GM12878 (cell line): Measurements from ENCODE around the gene CAMK2G. TPM values are rescaled to one million over a fixed set of nuclear protein-coding genes. Genes with fewer than 3 reads are reported as not detected.

Source experiments
- ATAC-seq: fragments of 200-7000 bp; cut with Tn5 transposase; 3 replicates; pipeline ENCODE4 v1.9.1; 2020; ENCODE audit warnings: mild to moderate bottlenecking, moderate library complexity
- BruUV-seq: library from RNA; stranded (reverse); fragments of 400-500 nt; replicated peaks from 2 replicates; lab custom pipeline; 2021; lab: Mats Ljungman, UMichigan
- CTCF ChIA-PET: fragments of 300-600 bp; sonication (Branson Sonifier 250); formaldehyde crosslinking; extraction: SDS; loops from one replicate; lab custom pipeline; 2021; ENCODE audit warnings: inconsistent platforms; lab: Yijun Ruan, JAX
- POLR2A ChIA-PET: fragments of 350-600 bp; formaldehyde crosslinking; extraction: SDS; loops from one replicate; lab custom pipeline; 2021; ENCODE audit warnings: inconsistent platforms; lab: Charles Lee
- RAD21 ChIA-PET: fragments of 300-600 bp; sonication (Branson Sonifier 250); formaldehyde crosslinking; loops from one replicate; lab custom pipeline; 2023; ENCODE audit warnings: antibody characterized with exemption; ENCODE audit not compliant: unreplicated experiment; lab: Charles Lee
- SMC1A ChIA-PET: fragments of 300-600 bp; sonication (Branson Sonifier 250); formaldehyde crosslinking; loops from one replicate; lab custom pipeline; 2023; ENCODE audit not compliant: unreplicated experiment, uncharacterized antibody; lab: Charles Lee
- DNase-seq: peaks from one replicate; pipeline ENCODE4 v3.0.0-alpha.2; 2011; ENCODE audit warnings: low read depth, low spot score
- FAIRE-seq: peaks from 3 replicates; lab custom pipeline; 2011; peaks lifted over from hg19 to GRCh38; lab: Jason Lieb, UNC
- H2AFZ ChIP-seq: 2 replicates; pipeline ENCODE4 v1.6.0; 2011; ENCODE audit warnings: low read depth, low read length, control low read depth; ENCODE audit not compliant: control insufficient read depth
- H3K27ac ChIP-seq: 2 replicates; pipeline ENCODE4 v1.5.1; 2011; ENCODE audit warnings: control low read depth; ENCODE audit not compliant: control insufficient read depth, insufficient read depth
- H3K27me3 ChIP-seq, 2 experiments: replicated peaks in 1 of 2; 2 replicates each; pipeline versions ENCODE4 v1.6.0 to v1.6.1; 2011; ENCODE audit warnings: low read length in 1 of 2; ENCODE audit not compliant: control insufficient read depth in 2 of 2, insufficient read depth in 2 of 2
- H3K36me3 ChIP-seq, 2 experiments: 2 replicates each; pipeline ENCODE4 v1.5.1; 2011; ENCODE audit warnings: low read length in 1 of 2; ENCODE audit not compliant: control insufficient read depth in 2 of 2, insufficient read depth in 2 of 2
- H3K4me1 ChIP-seq: 2 replicates; pipeline ENCODE4 v1.6.1; 2011; ENCODE audit warnings: mild to moderate bottlenecking, low read length, moderate library complexity, mixed read lengths; ENCODE audit not compliant: control insufficient read depth, insufficient read depth
- H3K4me2 ChIP-seq: 2 replicates; pipeline ENCODE4 v1.6.0; 2011; ENCODE audit warnings: control low read depth; ENCODE audit not compliant: control insufficient read depth, insufficient read depth
- H3K4me3 ChIP-seq: fragments of 200-600 bp; sonication (generic); 2 replicates; pipeline ENCODE4 v1.5.1; 2016
- H3K79me2 ChIP-seq: 2 replicates; pipeline ENCODE4 v1.6.0; 2011; ENCODE audit warnings: low read length; ENCODE audit not compliant: control insufficient read depth, insufficient read depth
- H3K9ac ChIP-seq: 2 replicates; pipeline ENCODE4 v1.8.0; 2011; ENCODE audit warnings: low read length, control low read depth, mixed read lengths; ENCODE audit not compliant: control insufficient read depth, insufficient read depth
- H3K9me3 ChIP-seq: replicated peaks from 3 replicates; pipeline ENCODE4 v1.5.1; 2011; ENCODE audit warnings: mild to moderate bottlenecking, low read length; ENCODE audit not compliant: control insufficient read depth, insufficient read depth
- H4K20me1 ChIP-seq: 2 replicates; pipeline ENCODE4 v1.6.0; 2011; ENCODE audit not compliant: control insufficient read depth, insufficient read depth
- BCL3 ChIP-seq: IDR thresholded peaks from 2 replicates; pipeline ENCODE4 v1.6.1; 2011; ENCODE audit warnings: borderline replicate concordance, low read depth, mild to moderate bottlenecking, moderate library complexity, low read length; ENCODE audit not compliant: insufficient read depth, poor library complexity, severe bottlenecking
- EED ChIP-seq: sonication (generic); IDR thresholded peaks from 2 replicates; pipeline ENCODE4 v1.6.1; 2016; ENCODE audit warnings: antibody characterized with exemption, low read depth
- GATAD2B ChIP-seq: fragments of 450-650 bp; conservative IDR thresholded peaks from 2 replicates; pipeline ENCODE4 v1.6.1; 2017; ENCODE audit warnings: low read depth, mild to moderate bottlenecking, moderate library complexity
- HDAC6 ChIP-seq: fragments of 200-600 bp; sonication (generic); IDR thresholded peaks from one replicate; pipeline ENCODE4 v1.8.0; 2017; ENCODE audit warnings: antibody characterized with exemption; ENCODE audit not compliant: unreplicated experiment
- NRF1 ChIP-seq: conservative IDR thresholded peaks from 2 replicates; pipeline ENCODE4 v1.6.1; 2011; ENCODE audit warnings: mild to moderate bottlenecking, low read depth, low read length, improper control_type of control experiment
- RUNX3 ChIP-seq: IDR thresholded peaks from 2 replicates; pipeline ENCODE4 v1.6.1; 2012; ENCODE audit warnings: low read length, inconsistent platforms
- TCF3 ChIP-seq: IDR thresholded peaks from 2 replicates; pipeline ENCODE4 v1.6.1; 2012; ENCODE audit warnings: low read depth, mild to moderate bottlenecking, low read length, borderline replicate concordance; ENCODE audit not compliant: insufficient read depth
- WGBS: methylation state at CpG from one replicate; pipeline ENCODE4 v1.1.6; 2016; ENCODE audit warnings: low lambda C conversion rate; ENCODE audit not compliant: insufficient replicate concordance, insufficient coverage; ENCODE audit errors: missing lambda C conversion rate; 5-methylcytosine and 5-hydroxymethylcytosine counted together
- in situ Hi-C: fragments of 300-500 bp; cut with MboI; formaldehyde crosslinking; loops from 9 replicates; pipeline ENCODE4 v1.14.3; 2018; ENCODE audit warnings: mixed read lengths
- intact Hi-C: fragments of 100-400 bp; cut with micrococcal nuclease; formaldehyde crosslinking; loops from one replicate; pipeline ENCODE4 v1.14.2; 2022; ENCODE audit not compliant: unreplicated experiment
- polyA plus RNA-seq, 11 experiments: library from polyadenylated mRNA; depleted of rRNA in 4 of 11; unstranded in 6 of 11; stranded (reverse) in 5 of 11; fragments of >200 nt; fragmentation: Nextera tagmentation in 4 of 11; fragmentation: Illumina TruSeq in 1 of 11; extraction: Ambion mirVana in 4 of 11; extraction: Trizol in 1 of 11; gene quantifications; 1 replicate in 1 of 11; 2 replicates in 10 of 11; pipeline versions ENCODE4 v1.2.1 to v1.2.3, GENCODE V29; 2011 to 2016; ENCODE audit warnings: inconsistent platforms in 2 of 11, missing spikeins in 2 of 11, low read depth in 1 of 11
- total RNA-seq, 4 experiments: library from RNA; depleted of rRNA in 3 of 4; stranded (reverse); fragments of >200 nt in 3 of 4; fragmentation: Illumina TruSeq in 1 of 4; extraction: Trizol in 1 of 4; gene quantifications; 2 replicates each; pipeline versions ENCODE4 v1.2.1 to v1.2.3, GENCODE V29; 2013 to 2021

CAMK2G gene
- total and polyA plus RNA-seq, 10 of the 15 experiments (the other 5 are each of a cell fraction or from before 2014, with no cell fraction given) = 5.5 to 24.3 (median 16.9) TPM

- in situ Hi-C loops = no loop called here
- Histone ChIP-seq H3K9me3 (no peaks in the 10 kb centered on the region), H3K79me2 (peaks cover 33% of the 10 kb centered on the region), H3K36me3 (peaks cover 13 to 23% of the 10 kb centered on the region in 2 experiments), H3K4me3 (peak overlapping the region; percentile 81), H4K20me1 (no peaks in the 10 kb centered on the region), H3K4me2 (peak overlapping the region; percentile 87), H3K9ac (peak overlapping the region; percentile 82), H3K27me3 (no peaks in the 10 kb centered on the region), H3K27ac (peak overlapping the region; percentile 80), H2AFZ (peak overlapping the region; percentile 85), H3K4me1 (peaks cover 6% of the 10 kb centered on the region)
- ATAC-seq (peak; percentile 56), FAIRE-seq (peak; percentile 54), DNase-seq (no peak)
- WGBS = 2% methylated on average over 6 of the region's 63 CpGs
- SMC1A ChIA-PET = interaction anchor here (0.6 to 3.5 kb wide), 8 partner anchors 11 to 69 kb away, joined by 3 to 31 read pairs (median 4); partner anchors contain the start of genes CHCHD1 and ZSWIM8
- intact Hi-C loops = loop anchor here (2.0 to 5.0 kb wide), 2 partner anchors 26 to 39 kb away; partner anchors contain the start of gene ZSWIM8
- TF ChIP-seq BCL3 (no peak), EED (0 out of 2 replicates have a peak, but pooled peaks have one; percentile 6), RUNX3 (peak; percentile 8; the same call in 1 of the 2 replicates), TCF3 (0 out of 2 replicates have a peak, but pooled peaks have one; percentile 11), NRF1 (no peak), HDAC6 (no peak), GATAD2B (no peak)
- RAD21 ChIA-PET = interaction anchor here (0.7 to 2.7 kb wide), 8 partner anchors 25 to 160 kb away, joined by 3 to 16 read pairs (median 6); partner anchors contain the start of gene CHCHD1
- no TSS peak for BruUV-seq
- POLR2A ChIA-PET = interaction anchor here (0.5 to 2.8 kb wide), 14 partner anchors 11 to 559 kb away, joined by 3 to 25 read pairs (median 4); partner anchors contain the start of gene CHCHD1
- CTCF ChIA-PET = interaction anchor here (0.7 to 2.5 kb wide), 6 partner anchors 24 to 77 kb away, joined by 3 to 17 read pairs (median 3); no protein-coding TSS in a partner anchor
Observed at GRCh38 chr10:73810735-73811465, 63.5 kb downstream of the CAMK2G start.
